H1 (cell line): Measurements from ENCODE around the gene RAB2B. TPM values are rescaled to one million over a fixed set of nuclear protein-coding genes. Genes with fewer than 3 reads are reported as not detected.

ENCODE experiments used
- HDAC2 ChIP-seq, 2 experiments: fragments of 300-600 bp in 1 of 2; sonication (generic) in 1 of 2; IDR thresholded peaks; 2 replicates each; pipeline ENCODE4 v1.6.1; 2011 to 2012; ENCODE audit warnings: low read depth in 2 of 2, low read length in 2 of 2, mild to moderate bottlenecking in 2 of 2, moderate library complexity in 2 of 2, borderline replicate concordance in 1 of 2, inconsistent platforms in 1 of 2
- polyA plus RNA-seq, 7 experiments: library from polyadenylated mRNA; depleted of rRNA in 3 of 7; stranded (reverse) in 5 of 7; unstranded in 2 of 7; fragments of >200 nt in 5 of 7; fragments of 200-250 nt in 2 of 7; gene quantifications; 1 replicate in 5 of 7; 2 replicates in 1 of 7; 4 replicates in 1 of 7; pipeline versions ENCODE4 v1.2.1 to v1.2.3, GENCODE V29; 2011 to 2013; ENCODE audit warnings: missing spikeins in 2 of 7, mixed read lengths in 2 of 7
- total RNA-seq: library from RNA; stranded (reverse); fragmentation: NEBNext Ultra II Directional; extraction: Animal tissue kit (Norgen Biotek cat#: 25700); gene quantifications from 2 replicates; pipeline ENCODE4 v1.2.1, GENCODE V29; 2021

The RAB2B gene
- total and polyA plus RNA-seq, 2 of the 8 experiments (the other 6 are each of a cell fraction or from before 2014, with no cell fraction given), result 23.4 to 26.1 TPM

DNA sequence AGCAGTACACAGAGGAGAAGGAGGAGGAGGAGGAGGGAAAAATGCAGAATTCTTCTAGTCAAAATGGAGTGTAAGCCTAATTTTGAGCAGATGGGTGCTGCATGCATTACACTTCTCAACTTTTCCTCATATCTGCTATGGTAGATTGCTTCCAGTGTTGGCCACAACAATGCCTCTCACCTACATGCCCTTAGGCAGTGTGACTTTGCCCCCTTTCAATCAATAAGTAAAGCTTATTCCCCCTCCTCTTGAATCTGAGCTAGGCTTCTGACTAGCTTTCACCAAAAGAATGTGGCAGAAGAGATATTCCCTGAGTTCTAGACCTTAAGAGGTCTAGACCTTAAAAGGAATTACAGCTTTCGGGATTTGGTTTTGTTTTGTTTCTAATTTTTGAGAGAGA lies 37.6 kb upstream of the RAB2B start (continued):
- no peak for TF ChIP-seq HDAC2 (IDR thresholded peaks at IDR 0.05; ENCODE audit: borderline replicate concordance in 1 of 2, low read depth in 2 of 2, low read length in 2 of 2)
